Activated naive CD8-positive, alpha-beta T cell treated with anti-CD3 and anti-CD28 coated beads, Interleukin-2, amount 50 U/mL, for 16 hours (primary cell): Measurements from ENCODE around the gene FMO5.
"Not testable (repeated sequence)": the region's sequence is repeated elsewhere in the genome, so short reads cannot be mapped to it uniquely, and the experiment has no call there.

Experiments used
- DNase-seq: peaks from one replicate; pipeline ENCODE4 v3.0.0-alpha.2; 2020; ENCODE audit warnings: low read depth, low spot score

FMO5 gene

DNA sequence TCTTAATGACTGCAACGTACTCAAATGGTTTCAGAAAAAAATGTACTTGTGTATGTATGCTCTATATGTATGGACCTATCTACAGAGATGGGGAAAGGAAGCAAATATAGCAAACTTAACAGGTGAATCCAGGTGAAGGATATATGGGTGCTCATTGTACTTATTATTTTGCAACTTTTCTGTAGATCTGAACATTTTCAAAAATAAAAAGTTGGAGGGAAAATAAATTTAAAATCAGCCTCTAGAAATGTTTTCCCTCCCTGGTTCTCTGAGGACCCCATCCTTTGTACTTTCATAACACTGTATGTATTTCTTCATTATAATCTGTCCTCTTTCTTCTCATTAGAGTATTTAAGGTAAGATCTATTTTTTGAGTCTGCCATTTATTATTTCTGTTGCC lies 17.9 kb downstream of the FMO5 start:
- DNase-seq = no peak

DNA sequence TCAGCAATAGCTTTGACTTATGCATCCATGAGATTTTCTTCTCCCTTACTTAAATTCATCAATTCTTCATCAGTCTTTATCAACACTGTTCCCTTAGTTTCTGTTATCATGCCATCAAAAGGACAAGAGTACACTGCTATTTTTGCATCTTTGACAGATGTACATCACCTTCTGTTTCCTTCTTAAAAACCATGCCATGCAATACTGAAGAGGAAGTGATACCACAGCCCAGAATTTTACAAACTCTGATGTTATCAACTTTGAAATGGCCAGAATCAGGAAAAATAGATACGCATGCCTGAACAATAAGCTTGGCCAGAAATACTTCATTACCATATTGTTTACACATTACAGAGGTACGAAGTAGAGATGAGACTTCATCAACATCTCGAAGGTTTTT lies 21.1 kb downstream of the FMO5 start:
- DNase-seq = no peak

DNA sequence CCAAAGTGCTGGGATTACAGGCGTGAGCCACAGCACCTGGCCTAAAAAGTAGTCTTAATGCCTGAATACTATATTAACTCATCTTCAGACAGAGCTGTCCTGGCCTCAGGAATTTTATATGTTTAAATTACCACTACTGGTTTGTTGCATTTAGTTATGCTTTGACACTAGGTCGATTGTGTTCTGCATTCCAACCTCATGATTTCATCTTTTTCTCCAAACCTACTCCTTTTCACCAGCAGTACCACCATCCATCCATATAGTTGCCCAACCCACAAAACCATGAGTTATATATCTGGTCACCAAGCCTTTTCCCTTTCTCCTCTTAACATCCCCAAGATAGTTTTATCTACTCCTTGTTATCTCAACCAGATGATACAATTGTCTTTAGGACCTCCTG lies 22.6 kb downstream of the FMO5 start:
- no peak for DNase-seq

DNA sequence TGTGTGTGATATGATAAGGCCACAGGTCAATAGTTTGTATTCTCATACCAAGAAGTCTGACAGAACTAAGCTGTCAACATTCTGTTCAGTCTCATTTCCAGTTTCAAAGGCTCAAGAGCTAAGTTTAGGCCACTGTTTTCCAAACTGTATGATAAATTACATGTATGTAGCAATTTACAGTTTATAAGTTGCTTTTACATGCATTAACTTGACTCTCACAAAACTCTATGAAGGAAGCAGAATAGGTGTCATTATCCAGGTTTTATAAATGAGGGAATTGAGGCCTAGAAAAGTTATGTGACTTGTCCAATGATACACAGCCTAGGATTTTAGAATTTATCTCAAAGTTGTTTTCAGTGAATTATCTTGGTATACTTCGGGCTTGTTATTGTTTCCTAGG lies 23.4 kb downstream of the FMO5 start:
- DNase-seq = no peak

DNA sequence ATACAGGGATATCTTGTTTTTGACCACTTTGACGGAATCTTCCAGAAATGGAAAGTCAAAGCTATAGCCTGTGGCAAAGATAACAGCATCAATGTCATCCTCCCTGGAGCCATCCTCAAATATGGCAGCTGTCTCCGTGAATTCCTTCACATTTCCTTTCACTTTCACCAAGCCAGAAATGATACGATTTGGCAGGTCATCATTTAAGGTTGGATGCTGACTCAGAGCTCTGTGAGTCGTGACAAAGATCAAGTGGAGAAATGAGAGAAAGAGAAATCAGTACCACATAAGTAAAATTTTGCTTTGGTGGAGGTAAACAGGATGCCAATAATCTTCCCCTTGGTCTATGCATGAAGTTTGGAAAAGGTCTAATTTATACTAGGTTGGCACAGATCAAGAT lies 23.9 kb downstream of the FMO5 start:
- DNase-seq = no peak

DNA sequence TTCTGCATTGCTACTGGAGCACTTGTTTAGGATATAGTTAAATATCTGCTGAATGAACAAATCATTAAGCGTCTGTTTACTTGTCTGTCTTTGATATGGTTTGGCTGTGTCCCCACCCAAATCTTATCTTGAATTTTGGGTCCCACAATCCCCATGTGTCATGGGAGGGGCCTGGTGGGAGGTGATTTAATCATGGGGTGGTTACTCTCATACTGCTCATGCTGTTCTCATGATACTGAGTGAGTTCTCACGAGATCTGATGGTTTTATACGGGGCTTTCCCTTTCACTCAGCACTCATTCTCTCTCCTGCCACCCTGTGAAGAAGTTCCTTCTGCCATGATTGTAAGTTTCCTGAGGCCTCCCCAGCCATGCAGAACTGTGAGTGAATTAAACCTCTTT lies 27.8 kb downstream of the FMO5 start:
- not testable (repeated sequence) for DNase-seq

DNA sequence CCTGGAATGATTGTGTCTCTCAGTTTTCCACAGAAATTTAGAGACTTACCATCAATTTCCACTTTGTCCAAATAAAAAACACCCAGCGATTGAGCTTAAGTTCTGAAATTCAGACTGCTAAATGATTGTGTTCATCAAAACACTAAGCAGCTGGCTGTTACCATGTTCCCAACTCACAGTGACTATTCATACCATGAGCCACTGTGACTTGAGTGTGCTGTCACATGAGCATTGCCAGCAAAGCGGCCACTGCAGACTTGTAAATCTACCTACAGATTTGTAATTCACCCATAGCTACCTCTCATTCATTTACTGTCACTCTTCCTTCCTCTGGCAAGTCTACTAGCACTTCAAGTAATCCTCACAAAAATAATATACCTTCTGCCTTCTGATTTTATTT lies 35.6 kb downstream of the FMO5 start:
- DNase-seq = no peak

DNA sequence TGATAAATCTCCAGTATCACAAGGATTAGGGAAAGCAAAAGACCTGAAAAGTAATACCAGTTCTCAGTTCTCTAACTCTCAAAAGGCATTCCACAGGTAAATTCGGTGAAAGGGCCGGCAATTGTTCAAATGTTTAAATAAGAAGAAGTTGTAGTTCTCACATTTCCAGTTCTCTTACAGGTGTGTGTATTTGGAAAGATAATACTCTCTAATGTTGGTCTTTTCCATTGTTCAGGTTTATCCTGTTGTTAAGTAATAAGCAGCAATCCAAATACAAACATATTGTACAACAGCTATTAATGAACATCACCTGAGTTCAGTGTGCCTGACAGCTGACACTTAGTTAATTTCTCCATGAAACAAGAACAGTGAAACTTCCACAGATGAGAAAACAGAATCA lies 39.7 kb downstream of the FMO5 start:
- no peak for DNase-seq

DNA sequence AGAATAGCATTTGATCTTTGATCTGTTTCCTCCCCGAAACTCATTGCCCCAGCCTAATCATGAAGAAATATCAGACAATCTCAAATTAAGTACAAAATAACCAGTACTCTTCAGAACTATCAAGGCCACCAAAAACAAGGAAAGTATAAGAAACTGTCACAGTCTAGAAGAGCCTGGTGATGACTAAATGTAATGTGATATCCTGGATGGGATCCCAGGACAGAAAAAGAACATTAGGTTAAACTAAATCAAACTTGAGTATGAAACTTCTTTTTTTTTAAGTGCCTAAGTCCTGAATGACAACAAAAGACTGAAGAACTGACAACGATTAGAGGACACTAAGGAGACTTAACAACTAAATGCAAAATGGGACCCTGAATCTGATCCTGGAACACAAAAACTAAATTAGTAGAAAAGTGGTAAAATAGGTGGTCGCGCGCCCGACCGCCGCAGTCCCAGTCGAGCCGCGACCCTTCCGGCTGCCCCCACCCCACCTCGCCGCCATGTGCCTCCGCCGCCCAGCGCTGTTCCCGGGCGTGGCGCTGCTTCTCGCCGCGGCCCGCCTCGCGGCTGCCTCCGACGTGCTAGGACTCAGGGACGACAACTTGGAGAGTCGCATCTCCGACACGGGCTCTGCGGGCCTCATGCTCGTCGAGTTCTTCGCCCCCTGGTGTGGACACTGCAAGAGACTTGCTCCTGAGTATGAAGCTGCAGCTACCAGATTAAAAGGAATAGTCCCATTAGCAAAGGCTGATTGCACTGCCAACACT lies 47.3 kb downstream of the FMO5 start:
- DNase-seq = no peak

DNA sequence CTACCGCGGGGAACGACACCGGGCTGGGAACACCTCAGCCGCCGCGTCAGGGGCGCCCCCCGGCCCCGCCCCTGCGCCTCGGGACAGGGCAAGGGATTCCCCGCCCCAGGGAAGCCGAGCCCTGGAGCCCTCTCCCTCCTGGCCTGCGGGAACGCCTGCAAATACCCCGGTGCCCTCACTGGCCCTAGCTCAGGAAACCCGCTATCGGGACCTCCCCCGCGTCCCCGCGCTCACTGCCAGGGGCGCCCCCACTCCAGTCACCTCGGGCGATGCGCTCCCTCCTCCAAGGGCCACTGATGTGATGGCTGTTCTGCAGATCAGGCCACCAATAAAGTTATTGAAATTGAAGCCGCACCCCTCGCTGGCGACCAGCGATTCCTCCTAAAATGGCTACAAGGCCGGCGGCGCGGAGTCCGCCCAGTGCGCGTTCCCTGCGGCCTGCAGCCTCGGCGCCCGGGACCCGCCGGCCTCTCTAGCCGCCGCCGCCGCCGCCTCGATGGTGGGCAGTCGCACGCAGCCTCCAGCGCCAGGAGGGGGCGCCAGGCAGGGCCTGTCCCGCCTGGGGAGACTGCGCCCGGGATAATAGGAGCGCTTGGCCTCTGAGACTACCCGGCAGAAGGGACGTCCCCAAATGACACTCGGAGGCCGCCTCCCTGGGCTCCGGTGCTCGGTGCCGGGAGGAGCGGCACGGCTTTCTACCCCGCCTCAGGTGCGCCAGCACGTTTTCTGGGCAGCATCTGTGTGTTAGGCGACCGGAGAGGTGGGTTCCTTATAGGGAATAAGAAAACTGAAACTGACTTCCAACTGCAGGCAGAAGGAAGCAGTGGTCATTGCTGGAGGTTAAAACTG lies 52.7 kb downstream of the FMO5 start, which contains the start of gene PRKAB2:
Gene PRKAB2, minus strand, starts transcription at position 303 of the 849 bp plus-strand sequence. CDS start 326 bp downstream, outside the sequence.
- DNase-seq = peak; percentile 79

DNA sequence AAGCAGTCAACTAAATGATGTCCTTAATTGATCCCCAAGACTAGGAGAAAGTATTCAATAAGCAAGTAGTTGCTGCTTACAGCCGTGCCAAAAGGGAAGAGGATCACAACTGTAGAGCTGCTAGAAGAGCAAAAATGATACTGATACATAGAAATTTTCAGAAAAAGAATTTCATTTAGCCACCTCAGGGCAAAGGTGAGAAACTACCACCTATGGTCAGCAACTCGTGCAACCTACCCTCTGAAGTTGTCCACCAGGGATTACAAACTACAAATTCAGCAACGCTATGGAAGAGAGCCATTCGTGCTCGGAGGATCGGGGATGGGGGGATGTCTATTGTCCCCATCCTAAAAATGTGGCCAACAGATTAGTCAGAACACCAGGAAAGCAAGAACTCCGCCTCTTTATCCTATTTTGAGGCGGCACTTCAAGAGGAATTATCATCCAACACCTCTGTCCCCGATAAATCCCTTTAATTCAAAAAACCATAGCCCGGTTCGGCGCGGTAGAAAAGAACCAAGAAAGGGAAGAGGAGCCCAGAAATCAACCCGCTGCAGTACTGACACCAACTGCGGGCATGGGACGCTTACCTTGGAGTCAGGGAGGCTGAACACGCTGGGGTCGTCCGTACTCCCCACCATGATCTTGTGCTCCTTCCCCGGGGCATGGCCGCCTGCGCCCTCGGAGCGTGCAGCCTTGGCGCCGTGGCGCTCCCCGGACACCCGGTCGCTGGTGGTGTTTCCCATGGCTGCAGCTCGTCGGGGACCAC lies 53.6 kb downstream of the FMO5 start:
- DNase-seq = no peak

DNA sequence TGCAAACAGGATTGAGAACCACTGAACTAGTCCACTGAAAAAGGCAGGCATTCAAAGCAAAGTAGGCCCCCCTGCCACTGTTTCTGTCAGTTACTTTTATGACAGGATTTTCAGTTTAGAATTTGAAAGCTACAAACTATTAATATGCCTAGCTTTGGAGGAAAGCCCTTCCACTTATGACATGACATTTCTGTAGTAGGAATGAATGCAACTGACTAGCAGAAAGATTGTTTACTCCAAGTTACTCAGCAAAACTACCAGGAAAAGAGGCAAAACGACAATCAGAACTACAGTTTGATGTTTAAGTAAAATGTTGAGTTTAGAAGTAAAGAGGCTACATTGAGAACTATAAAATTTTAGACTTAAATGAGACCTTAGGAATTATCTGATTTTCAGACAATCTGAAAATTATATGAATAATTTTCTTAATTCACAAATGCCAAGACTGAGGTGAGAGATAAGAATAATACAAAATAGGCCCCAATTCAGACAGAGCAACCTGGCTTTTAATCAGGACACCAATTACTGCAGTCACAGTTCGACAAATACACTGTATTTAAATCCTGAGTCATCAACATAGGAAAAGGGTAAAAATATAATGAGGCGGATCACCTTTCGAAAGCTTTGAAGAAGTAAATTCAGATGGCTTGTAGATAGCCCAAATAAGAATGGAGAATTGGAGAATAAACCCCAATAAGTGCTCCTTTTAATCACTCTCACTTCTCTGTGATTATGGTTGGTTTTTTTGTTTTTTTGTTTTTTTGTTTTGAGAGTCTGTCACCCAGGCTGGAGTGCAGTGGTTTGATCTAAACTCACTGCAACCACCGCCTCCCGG lies 55.1 kb downstream of the FMO5 start:
- DNase-seq = no peak

DNA sequence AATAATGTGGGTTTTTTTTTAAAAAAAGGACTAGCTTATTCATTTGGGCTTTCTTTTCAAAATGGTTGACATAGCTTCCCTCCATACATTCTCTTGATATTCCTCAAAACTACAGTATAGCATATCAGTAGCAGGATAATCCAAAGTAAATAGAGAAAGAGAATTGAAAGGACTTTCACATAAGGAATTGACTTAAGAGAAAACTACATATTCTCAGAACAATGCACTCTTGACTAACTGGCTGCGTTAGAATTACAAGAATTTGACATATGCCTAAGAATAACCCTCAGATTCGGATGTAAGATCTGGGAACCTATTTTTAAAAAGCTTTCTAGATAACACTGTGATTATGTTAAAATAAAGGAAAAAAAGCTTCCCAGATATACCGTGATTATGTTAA lies 56.0 kb downstream of the FMO5 start:
- no peak for DNase-seq

DNA sequence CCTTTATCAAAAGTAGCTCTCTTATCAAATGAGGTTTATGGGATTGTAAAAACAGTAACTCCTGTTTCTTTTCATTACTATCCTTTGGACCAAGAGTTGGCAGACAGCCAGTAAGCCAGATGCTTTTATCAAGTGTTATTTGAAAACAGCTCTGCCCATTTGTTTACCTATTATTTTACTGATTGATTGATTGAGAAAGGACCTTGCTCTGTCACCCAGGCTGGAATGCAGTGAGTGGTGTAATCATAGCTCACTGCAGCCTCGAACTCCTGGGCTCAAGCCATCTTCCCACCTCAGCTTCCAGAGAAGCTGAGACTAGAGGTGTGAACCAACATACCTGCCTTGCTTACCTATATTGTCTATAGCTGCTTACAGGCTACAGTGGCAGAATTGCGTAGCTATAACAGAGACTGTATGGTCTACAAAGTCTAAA lies 56.5 kb downstream of the FMO5 start:
- no peak for DNase-seq

DNA sequence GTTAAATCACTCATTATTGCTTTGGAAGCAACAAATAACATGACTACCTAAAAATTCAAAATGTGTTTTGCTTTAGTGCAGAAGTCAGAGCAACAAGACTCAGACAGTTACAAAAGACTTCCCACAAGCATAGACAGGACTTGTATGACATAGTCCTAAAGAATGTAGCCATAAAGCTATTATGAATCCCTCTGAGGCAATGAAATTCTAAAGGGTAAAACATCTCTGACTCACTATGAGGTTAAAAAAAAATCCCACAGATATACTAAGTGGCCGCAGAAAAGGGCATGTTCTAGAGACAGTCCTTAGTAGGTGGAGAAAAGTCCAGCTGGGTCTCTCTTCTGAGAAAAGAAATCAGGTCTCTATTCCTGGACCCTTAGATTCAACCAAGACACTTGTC lies 57.8 kb downstream of the FMO5 start:
- DNase-seq = no peak

DNA sequence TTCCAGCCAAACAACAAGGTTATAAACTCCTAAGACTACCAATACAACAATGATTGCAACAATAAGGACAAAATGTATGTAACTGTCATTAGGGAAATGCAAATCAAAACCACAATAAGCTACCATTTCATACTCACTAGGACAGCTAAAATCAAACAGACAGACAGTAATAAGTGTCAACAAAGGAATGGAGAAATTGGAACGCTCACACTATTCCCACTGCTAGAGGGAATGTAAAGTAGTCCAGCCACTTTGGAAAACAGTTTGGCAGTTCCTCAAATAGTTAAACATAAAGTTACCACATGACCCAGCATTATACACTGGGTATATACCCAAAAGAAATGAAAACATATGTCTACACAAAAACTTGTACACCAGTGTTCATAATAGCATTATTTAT lies 62.1 kb downstream of the FMO5 start:
- no peak for DNase-seq

DNA sequence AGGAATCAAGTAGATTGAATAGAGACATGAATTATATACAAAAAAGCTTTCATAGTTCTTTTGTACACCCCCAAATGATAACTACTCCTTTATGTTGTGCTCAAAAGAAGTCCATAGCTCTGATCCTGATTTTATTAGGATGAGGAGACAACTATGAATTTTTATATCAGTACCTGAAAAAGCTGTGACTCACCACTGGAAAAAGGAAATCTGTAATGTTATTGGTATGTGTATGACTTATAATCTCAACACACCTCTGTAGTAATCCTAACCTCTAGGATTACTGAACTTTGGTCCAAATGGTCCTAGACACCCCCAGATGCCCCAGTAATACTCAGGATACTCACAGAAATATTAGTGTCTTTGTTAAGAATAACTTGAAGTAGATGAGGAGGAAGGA lies 63.0 kb downstream of the FMO5 start:
- DNase-seq = no peak

DNA sequence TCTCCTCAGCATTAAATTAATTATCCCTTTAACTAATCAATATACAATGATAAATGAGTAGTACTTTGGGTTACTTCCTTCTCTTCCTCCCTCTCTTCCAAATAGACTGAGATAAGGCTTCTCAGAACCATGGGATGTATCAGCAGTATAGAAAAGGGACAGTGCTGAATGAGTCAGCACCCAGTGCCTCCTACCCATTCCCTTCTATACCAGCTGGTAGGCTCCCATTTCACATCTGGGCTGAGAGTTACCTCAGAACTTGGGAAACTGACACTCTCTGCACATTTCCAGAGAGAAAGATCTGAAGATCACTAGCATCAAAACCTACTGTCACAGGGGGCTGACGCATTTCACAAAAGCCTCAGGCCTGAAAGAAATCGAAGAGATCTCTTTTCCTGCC lies 68.0 kb downstream of the FMO5 start:
- not testable (repeated sequence) for DNase-seq

DNA sequence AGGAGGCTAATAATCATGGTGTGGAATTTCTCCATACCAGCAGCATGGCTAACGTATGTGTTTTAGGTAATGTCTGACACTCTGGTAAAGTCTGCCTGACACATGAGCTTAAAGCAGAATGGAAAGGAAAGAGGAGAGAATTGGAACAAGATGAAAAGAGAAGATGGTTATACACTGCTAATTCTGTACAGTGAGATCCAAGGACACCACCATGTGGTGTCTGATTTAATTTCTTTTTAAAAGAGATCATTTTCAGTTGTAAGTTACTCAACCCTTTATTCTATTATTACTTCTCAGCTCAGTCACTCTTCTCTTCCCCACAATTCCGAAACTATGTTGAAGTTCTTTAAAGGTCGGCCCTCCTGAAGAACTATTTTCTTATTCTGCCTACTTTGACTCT lies 68.5 kb downstream of the FMO5 start:
- DNase-seq = no peak

DNA sequence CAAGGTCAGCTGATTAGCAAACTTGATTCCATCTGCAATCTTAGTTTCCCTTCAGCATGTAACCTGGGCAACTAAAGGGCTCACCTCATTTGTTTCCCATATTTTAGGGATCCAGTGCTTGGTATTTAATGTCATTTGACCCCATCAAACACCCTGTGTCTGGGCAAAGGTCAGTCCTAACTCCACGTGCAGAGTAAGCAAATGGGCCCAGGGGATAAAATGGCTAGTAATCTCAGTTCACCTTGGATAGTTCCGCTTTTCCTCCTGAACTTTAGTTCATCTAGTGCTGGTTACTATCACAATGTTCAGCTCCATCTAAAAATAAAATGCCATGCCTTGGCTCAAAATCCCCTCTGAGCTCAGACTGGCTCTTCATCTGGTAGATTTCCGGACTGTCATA lies 72.4 kb downstream of the FMO5 start:
- no peak for DNase-seq

DNA sequence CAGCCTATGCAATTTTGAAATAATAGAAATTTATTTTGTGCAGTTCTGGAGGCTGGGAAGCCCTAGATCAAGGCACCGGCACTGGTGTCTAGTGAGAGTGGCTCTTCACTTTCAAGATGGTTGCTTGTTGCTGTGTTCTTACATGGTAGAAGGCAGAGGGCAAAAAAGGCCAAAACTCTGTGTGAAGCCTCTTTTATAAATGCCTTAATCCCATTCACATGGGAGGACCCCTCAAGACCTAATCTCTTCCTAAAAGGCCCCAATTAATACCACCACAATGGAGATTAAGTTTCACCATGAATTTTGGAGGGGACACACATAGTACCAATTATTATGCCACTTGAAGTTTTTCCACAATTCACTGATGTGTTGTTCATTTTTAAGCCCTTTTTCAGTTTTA lies 73.9 kb downstream of the FMO5 start:
- DNase-seq = no peak
